ENCODE data around the gene NFATC2.

NFATC2 gene

DNA sequence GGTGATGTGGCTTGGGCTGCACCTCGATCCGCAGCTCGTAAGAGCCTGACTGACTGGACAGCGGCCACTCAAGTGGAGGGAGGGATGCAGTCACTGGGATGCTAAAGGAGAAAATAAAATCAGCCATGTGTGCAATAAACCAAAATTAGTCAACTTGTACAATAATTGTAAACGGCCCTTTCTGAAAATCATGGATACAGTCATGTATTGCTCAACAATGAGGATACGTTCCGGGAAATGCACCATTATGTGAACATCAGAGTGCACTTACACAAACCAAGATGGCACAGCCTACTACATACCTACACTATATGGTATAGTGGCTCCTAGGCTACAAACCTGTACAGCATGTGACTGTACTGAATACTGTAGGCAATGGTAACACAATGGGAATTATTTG is 25.7 kb downstream of the NFATC2 start:
- no peak overlapping the region for H3K27ac ChIP-seq (replicated peaks)
- H3K4me3 ChIP-seq (replicated peaks; ENCODE audit: insufficient read depth, low read length), result no peak overlapping the region
- DNase-seq (ENCODE audit: low read depth in 1 of 2, low spot score in 1 of 2), result no peak
- no peak for TF ChIP-seq POLR2AphosphoS5 (IDR thresholded peaks at IDR 0.05; ENCODE audit: low read depth)
- TF ChIP-seq, protein P1, sequence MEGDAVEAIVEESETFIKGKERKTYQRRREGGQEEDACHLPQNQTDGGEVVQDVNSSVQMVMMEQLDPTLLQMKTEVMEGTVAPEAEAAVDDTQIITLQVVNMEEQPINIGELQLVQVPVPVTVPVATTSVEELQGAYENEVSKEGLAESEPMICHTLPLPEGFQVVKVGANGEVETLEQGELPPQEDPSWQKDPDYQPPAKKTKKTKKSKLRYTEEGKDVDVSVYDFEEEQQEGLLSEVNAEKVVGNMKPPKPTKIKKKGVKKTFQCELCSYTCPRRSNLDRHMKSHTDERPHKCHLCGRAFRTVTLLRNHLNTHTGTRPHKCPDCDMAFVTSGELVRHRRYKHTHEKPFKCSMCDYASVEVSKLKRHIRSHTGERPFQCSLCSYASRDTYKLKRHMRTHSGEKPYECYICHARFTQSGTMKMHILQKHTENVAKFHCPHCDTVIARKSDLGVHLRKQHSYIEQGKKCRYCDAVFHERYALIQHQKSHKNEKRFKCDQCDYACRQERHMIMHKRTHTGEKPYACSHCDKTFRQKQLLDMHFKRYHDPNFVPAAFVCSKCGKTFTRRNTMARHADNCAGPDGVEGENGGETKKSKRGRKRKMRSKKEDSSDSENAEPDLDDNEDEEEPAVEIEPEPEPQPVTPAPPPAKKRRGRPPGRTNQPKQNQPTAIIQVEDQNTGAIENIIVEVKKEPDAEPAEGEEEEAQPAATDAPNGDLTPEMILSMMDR (IDR thresholded peaks at IDR 0.05; ENCODE audit: insufficient read depth, low read length), result no peak
- TF ChIP-seq GABPA (IDR thresholded peaks at IDR 0.05; ENCODE audit: low read depth), result no peak
- TF ChIP-seq, protein P2, sequence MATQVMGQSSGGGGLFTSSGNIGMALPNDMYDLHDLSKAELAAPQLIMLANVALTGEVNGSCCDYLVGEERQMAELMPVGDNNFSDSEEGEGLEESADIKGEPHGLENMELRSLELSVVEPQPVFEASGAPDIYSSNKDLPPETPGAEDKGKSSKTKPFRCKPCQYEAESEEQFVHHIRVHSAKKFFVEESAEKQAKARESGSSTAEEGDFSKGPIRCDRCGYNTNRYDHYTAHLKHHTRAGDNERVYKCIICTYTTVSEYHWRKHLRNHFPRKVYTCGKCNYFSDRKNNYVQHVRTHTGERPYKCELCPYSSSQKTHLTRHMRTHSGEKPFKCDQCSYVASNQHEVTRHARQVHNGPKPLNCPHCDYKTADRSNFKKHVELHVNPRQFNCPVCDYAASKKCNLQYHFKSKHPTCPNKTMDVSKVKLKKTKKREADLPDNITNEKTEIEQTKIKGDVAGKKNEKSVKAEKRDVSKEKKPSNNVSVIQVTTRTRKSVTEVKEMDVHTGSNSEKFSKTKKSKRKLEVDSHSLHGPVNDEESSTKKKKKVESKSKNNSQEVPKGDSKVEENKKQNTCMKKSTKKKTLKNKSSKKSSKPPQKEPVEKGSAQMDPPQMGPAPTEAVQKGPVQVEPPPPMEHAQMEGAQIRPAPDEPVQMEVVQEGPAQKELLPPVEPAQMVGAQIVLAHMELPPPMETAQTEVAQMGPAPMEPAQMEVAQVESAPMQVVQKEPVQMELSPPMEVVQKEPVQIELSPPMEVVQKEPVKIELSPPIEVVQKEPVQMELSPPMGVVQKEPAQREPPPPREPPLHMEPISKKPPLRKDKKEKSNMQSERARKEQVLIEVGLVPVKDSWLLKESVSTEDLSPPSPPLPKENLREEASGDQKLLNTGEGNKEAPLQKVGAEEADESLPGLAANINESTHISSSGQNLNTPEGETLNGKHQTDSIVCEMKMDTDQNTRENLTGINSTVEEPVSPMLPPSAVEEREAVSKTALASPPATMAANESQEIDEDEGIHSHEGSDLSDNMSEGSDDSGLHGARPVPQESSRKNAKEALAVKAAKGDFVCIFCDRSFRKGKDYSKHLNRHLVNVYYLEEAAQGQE (IDR thresholded peaks at IDR 0.05; ENCODE audit: insufficient replicate concordance, low read depth), result no peak
- no peak for TF ChIP-seq SPI1 (IDR thresholded peaks at IDR 0.05; ENCODE audit: borderline replicate concordance, low read depth)
- H3K27me3 ChIP-seq (ENCODE audit: insufficient read depth, poor library complexity, severe bottlenecking), result no peaks in the 10 kb centered on the region

DNA sequence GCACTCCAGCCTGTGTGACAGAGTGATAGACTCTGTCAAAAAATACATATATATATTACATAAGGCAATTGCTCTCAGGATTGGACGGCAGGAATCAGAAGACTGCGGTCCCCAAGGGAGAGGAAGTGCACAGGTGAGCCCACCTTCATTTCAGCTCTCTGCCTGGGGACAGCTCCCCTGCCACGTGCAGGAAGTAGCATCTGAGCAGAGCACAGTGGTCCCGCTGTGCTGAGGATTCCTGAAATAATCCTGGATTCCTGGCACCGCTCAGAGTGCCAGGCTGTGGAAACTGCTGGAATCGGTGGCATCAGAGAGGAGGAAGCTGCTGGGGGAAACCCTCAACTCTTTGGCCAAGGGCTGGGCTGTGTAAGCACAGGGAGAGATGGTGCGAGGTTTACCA is 27.7 kb downstream of the NFATC2 start:
- DNase-seq (ENCODE audit: low read depth in 1 of 2, low spot score in 1 of 2), result no peak
- Histone ChIP-seq H3K27me3 (ENCODE audit: insufficient read depth, poor library complexity, severe bottlenecking) (no peaks in the 10 kb centered on the region), H3K4me3 (replicated peaks; ENCODE audit: insufficient read depth, low read length) (no peak overlapping the region), H3K27ac (replicated peaks) (no peak overlapping the region)
- TF ChIP-seq, protein P1 (IDR thresholded peaks at IDR 0.05; ENCODE audit: insufficient read depth, low read length), result no peak
- TF ChIP-seq SPI1 (IDR thresholded peaks at IDR 0.05; ENCODE audit: borderline replicate concordance, low read depth) (no peak), POLR2AphosphoS5 (IDR thresholded peaks at IDR 0.05; ENCODE audit: low read depth) (no peak), GABPA (IDR thresholded peaks at IDR 0.05; ENCODE audit: low read depth) (no peak)
- TF ChIP-seq, protein P2 (IDR thresholded peaks at IDR 0.05; ENCODE audit: insufficient replicate concordance, low read depth), result no peak

DNA sequence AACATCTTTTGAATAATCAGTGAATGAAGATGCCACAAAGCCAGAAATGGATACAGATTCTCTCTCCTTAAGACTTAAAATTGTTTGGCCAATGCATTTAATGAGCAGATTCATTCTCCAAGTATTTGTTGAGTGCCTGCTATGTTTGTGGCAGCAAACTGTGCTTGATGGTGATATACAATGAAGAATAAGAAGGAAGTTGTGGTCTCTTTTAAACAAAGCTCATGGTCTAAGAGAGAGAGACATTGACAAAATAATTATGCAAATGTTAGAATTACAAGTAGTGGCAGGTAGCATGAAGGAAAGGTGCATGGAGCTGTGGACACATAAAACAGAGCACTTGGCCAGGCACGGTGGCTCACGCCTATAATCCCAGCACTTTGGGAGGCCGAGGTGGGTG is 28.3 kb downstream of the NFATC2 start:
- TF ChIP-seq, protein P2 (IDR thresholded peaks at IDR 0.05; ENCODE audit: insufficient replicate concordance, low read depth), result no peak
- no peak for DNase-seq (ENCODE audit: low read depth in 1 of 2, low spot score in 1 of 2)
- no peak overlapping the region for H3K4me3 ChIP-seq (replicated peaks; ENCODE audit: insufficient read depth, low read length)
- H3K27me3 ChIP-seq (ENCODE audit: insufficient read depth, poor library complexity, severe bottlenecking), result no peaks in the 10 kb centered on the region
- H3K27ac ChIP-seq (replicated peaks), result no peak overlapping the region

DNA sequence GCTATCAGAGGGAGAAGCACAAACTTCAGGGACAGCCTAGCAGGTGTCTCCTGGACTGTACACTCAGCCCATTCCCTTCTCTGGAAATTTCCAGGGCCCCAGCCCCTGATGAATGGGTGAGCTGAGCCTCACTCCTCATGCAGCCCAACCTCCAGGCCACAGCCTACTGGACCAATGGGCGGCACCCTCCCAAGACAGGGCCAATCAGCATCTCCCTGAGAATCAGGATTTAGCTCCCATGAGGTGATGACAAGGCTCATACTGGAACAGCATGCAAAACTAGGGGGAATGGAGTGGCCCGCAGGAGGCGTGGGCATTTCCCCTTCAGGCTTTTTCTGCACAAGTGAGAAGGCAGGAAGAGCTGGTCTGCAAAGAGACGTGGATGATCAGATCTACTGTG is 29.0 kb downstream of the NFATC2 start:
- no peak for TF ChIP-seq GABPA (IDR thresholded peaks at IDR 0.05; ENCODE audit: low read depth)
- no peaks in the 10 kb centered on the region for H3K27me3 ChIP-seq (ENCODE audit: insufficient read depth, poor library complexity, severe bottlenecking)
- no peak for DNase-seq (ENCODE audit: low read depth in 1 of 2, low spot score in 1 of 2)
- no peak overlapping the region for H3K4me3 ChIP-seq (replicated peaks; ENCODE audit: insufficient read depth, low read length)
- no peak overlapping the region for H3K27ac ChIP-seq (replicated peaks)

Measured in HL-60 (cell line).